GM12891 (cell line): Measurements from ENCODE around the gene ZNF862.
"Not testable (repeated sequence)": the region's sequence is repeated elsewhere in the genome, so short reads cannot be mapped to it uniquely, and the experiment has no call there.

Experiments
- POLR2A ChIP-seq: IDR thresholded peaks from 2 replicates; pipeline ENCODE4 v1.6.1; 2011; ENCODE audit warnings: low read depth, low read length, control low read depth
- POLR2AphosphoS5 ChIP-seq: IDR thresholded peaks from 2 replicates; pipeline ENCODE4 v1.6.1; 2011; ENCODE audit warnings: low read depth, low read length, control low read depth

DNA sequence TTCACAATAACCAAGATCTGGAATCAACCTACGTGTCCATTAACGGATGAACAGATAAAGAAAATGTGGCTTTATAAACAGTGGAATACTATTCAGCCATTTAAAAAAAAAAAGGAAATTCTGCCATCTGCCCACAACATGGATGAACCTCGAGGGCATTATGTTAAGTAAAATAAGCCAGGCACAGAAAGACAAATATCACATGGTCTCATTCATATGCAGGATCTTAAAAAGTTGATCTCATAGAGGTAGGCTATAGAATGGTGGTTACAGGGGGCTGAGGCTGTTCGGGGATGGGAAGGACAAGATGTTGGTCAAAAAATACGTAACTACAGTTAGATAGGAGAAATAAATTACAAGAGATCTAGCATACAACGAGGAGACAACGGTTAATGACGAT is 56.8 kb downstream of the ZNF862 start:
- not testable (repeated sequence) for TF ChIP-seq POLR2AphosphoS5, POLR2A
